Measurements from ENCODE around the gene SH3PXD2A. TPM values are rescaled to one million over a fixed set of nuclear protein-coding genes. Genes with fewer than 3 reads are reported as not detected.

SH3PXD2A gene
- total and polyA plus RNA-seq, 2 of the 4 experiments (the other 2 are of a cell fraction) = 6.3 to 23.0 TPM

GRCh38 chr10:103748020-103748419 is 107.4 kb downstream of the SH3PXD2A start:
- Histone ChIP-seq H3K4me2 (ENCODE audit: low read depth, low read length) (no peak overlapping the region), H2BK120ac (ENCODE audit: low read depth, low read length) (no peak overlapping the region), H2AFZ (replicated peaks; ENCODE audit: low read length, poor library complexity) (no peak overlapping the region), H4K91ac (ENCODE audit: insufficient read depth, low read depth, low read length) (no peak overlapping the region), H3K56ac (ENCODE audit: extremely low read depth, insufficient read depth, low read length) (no peak overlapping the region), H2BK20ac (ENCODE audit: low read depth, low read length) (no peak overlapping the region), H3K23ac (ENCODE audit: low read depth, low read length) (no peak overlapping the region), H4K8ac (ENCODE audit: low read depth in 2 of 2, low read length in 2 of 2) (no peak overlapping the region), H2AK9ac (replicated peaks; ENCODE audit: low read depth, low read length, poor library complexity) (no peak overlapping the region), H3K4ac (ENCODE audit: low read depth, low read length) (no peak overlapping the region), H3K9ac (ENCODE audit: low read depth, low read length) (no peak overlapping the region), H3K27me3 (ENCODE audit: control insufficient read depth, insufficient read depth, low read length) (no peaks in the 10 kb centered on the region), H3K9me1 (ENCODE audit: insufficient read depth, low read length) (no peaks in the 10 kb centered on the region; the same call in 1 of the 2 replicates), H3K4me3 (ENCODE audit: insufficient read depth, low read depth, low read length) (no peak overlapping the region), H2BK5ac (ENCODE audit: low read depth, low read length, poor library complexity, severe bottlenecking) (no peak overlapping the region), H3K4me1 (ENCODE audit: control insufficient read depth, insufficient read depth, low read length) (peaks cover 5% of the 10 kb centered on the region; the same call in 1 of the 2 replicates), H4K5ac (ENCODE audit: low read depth, low read length) (no peak overlapping the region), H2AK5ac (ENCODE audit: low read depth, low read length) (no peak overlapping the region), H3K14ac (replicated peaks; ENCODE audit: low read depth, low read length) (no peak overlapping the region), H3K18ac (ENCODE audit: low read depth, low read length) (no peak overlapping the region), H2BK15ac (ENCODE audit: low read depth, low read length) (no peak overlapping the region), H3K79me1 (ENCODE audit: low read depth in 1 of 2, low read length in 2 of 2) (peaks cover 0 to 19% of the 10 kb centered on the region in 2 experiments; a peak in 2 of 4 replicates), H3K36me3 (ENCODE audit: control insufficient read depth, insufficient read depth, low read length) (no peaks in the 10 kb centered on the region), H3K9me3 (ENCODE audit: control insufficient read depth, insufficient read depth, low read length) (no peaks in the 10 kb centered on the region), H3K27ac (ENCODE audit: insufficient read depth, low read length) (no peak overlapping the region), H4K20me1 (ENCODE audit: insufficient read depth, low read length) (no peaks in the 10 kb centered on the region)
- intact Hi-C loops (cut with micrococcal nuclease) (no loop called here), dilution Hi-C loops (cut with HindIII; ENCODE audit: low sequenced_read_pairs, unreplicated experiment) (no loop called here), in situ Hi-C loops (cut with MboI; ENCODE audit: low sequenced_read_pairs) (no loop called here)
- TF ChIP-seq SMC3 (IDR thresholded peaks at IDR 0.05; ENCODE audit: low read depth, low read length) (no peak), CHD1 (IDR thresholded peaks at IDR 0.05; ENCODE audit: low read depth, low read length) (no peak), MAFK (IDR thresholded peaks at IDR 0.05; ENCODE audit: low read depth, low read length) (no peak), MXI1 (IDR thresholded peaks at IDR 0.05; ENCODE audit: borderline replicate concordance, low read depth, low read length) (no peak), RFX5 (IDR thresholded peaks at IDR 0.05; ENCODE audit: low read depth, low read length) (no peak), MAZ (IDR thresholded peaks at IDR 0.05; ENCODE audit: borderline replicate concordance, low read depth, low read length) (no peak), CEBPB (IDR thresholded peaks at IDR 0.05; ENCODE audit: low read depth, low read length) (no peak), FOS (IDR thresholded peaks at IDR 0.05; ENCODE audit: low read depth, low read length) (no peak), BHLHE40 (IDR thresholded peaks at IDR 0.05; ENCODE audit: low read depth, low read length) (no peak), POLR2A (IDR thresholded peaks at IDR 0.05; ENCODE audit: low read depth, low read length) (no peak), NFE2L2 (IDR thresholded peaks at IDR 0.05; ENCODE audit: low read depth, low read length) (no peak), RAD21 (IDR thresholded peaks at IDR 0.05; ENCODE audit: low read length) (no peak)
- TF ChIP-seq, protein P1, sequence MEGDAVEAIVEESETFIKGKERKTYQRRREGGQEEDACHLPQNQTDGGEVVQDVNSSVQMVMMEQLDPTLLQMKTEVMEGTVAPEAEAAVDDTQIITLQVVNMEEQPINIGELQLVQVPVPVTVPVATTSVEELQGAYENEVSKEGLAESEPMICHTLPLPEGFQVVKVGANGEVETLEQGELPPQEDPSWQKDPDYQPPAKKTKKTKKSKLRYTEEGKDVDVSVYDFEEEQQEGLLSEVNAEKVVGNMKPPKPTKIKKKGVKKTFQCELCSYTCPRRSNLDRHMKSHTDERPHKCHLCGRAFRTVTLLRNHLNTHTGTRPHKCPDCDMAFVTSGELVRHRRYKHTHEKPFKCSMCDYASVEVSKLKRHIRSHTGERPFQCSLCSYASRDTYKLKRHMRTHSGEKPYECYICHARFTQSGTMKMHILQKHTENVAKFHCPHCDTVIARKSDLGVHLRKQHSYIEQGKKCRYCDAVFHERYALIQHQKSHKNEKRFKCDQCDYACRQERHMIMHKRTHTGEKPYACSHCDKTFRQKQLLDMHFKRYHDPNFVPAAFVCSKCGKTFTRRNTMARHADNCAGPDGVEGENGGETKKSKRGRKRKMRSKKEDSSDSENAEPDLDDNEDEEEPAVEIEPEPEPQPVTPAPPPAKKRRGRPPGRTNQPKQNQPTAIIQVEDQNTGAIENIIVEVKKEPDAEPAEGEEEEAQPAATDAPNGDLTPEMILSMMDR (conservative IDR thresholded peaks at IDR 0.05; ENCODE audit: low read depth, low read length) = no peak
- TF ChIP-seq, protein P2, sequence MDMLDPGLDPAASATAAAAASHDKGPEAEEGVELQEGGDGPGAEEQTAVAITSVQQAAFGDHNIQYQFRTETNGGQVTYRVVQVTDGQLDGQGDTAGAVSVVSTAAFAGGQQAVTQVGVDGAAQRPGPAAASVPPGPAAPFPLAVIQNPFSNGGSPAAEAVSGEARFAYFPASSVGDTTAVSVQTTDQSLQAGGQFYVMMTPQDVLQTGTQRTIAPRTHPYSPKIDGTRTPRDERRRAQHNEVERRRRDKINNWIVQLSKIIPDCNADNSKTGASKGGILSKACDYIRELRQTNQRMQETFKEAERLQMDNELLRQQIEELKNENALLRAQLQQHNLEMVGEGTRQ (IDR thresholded peaks at IDR 0.05; ENCODE audit: low read depth, low read length) = no peak
- ATAC-seq (ENCODE audit: low read depth) (no peak), DNase-seq (no peak)
- BruUV-seq (replicated peaks) = no TSS peak
- CTCF ChIA-PET = no interaction called here
- POLR2A ChIA-PET (ENCODE audit: unreplicated experiment) = no interaction called here
- no CpG with 5 or more reads among the region's 6 CpGs for WGBS, 2 experiments (ENCODE audit: extremely low coverage in 2 of 2, insufficient read length in 1 of 2)
